SK-N-SH treated with all-trans-retinoic acid at 6 μM for 48 hours (cell line): ENCODE results near the gene CEND1.

ENCODE experiments used
- ATAC-seq: fragments of 200-7000 bp; cut with Tn5 transposase; 3 replicates; pipeline ENCODE4 v1.9.1; 2020; ENCODE audit warnings: mild to moderate bottlenecking, moderate library complexity
- BACH2 ChIP-seq: fragments of 250-450 bp; sonication (Bioruptor Pico); IDR thresholded peaks from 2 replicates; pipeline ENCODE4 v1.9.0; 2021; ENCODE audit warnings: mild to moderate bottlenecking, borderline replicate concordance
- CSDC2 ChIP-seq: fragments of 250-450 bp; sonication (Bioruptor Pico); IDR thresholded peaks from 2 replicates; pipeline ENCODE4 v1.5.0; 2020; ENCODE audit warnings: mild to moderate bottlenecking, moderate library complexity
- CSRNP3 ChIP-seq: fragments of 250-450 bp; sonication (Bioruptor Pico); IDR thresholded peaks from 2 replicates; pipeline ENCODE4 v1.5.1; 2021; ENCODE audit warnings: mild to moderate bottlenecking, moderate library complexity
- ESRRG ChIP-seq: fragments of 250-450 bp; sonication (Bioruptor Pico); IDR thresholded peaks from 2 replicates; pipeline ENCODE4 v1.6.1; 2021; ENCODE audit warnings: mild to moderate bottlenecking
- GLIS3 ChIP-seq: fragments of 250-450 bp; sonication (Bioruptor Pico); IDR thresholded peaks from 2 replicates; pipeline ENCODE4 v1.5.0; 2020; ENCODE audit warnings: mild to moderate bottlenecking, moderate library complexity
- ISL1 ChIP-seq: fragments of 250-450 bp; sonication (Bioruptor Pico); IDR thresholded peaks from 2 replicates; pipeline ENCODE4 v2.1.2; 2022; ENCODE audit warnings: mild to moderate bottlenecking, moderate library complexity
- OSR1 ChIP-seq: fragments of 250-450 bp; sonication (Bioruptor Pico); IDR thresholded peaks from 2 replicates; pipeline ENCODE4 v1.8.0; 2022; ENCODE audit warnings: moderate library complexity, mild to moderate bottlenecking, inconsistent platforms
- PATZ1 ChIP-seq: fragments of 250-450 bp; sonication (Bioruptor Pico); IDR thresholded peaks from 2 replicates; pipeline ENCODE4 v1.8.0; 2020; ENCODE audit warnings: mild to moderate bottlenecking, moderate library complexity, borderline replicate concordance
- POU6F1 ChIP-seq: fragments of 250-450 bp; sonication (Bioruptor Pico); IDR thresholded peaks from 2 replicates; pipeline ENCODE4 v1.8.0; 2021; ENCODE audit warnings: low read depth, mild to moderate bottlenecking, moderate library complexity, borderline replicate concordance
- RARB ChIP-seq: fragments of 250-450 bp; sonication (Bioruptor Pico); IDR thresholded peaks from 2 replicates; pipeline ENCODE4 v1.8.0; 2021; ENCODE audit warnings: mild to moderate bottlenecking, moderate library complexity
- SNAI2 ChIP-seq: fragments of 250-450 bp; sonication (Bioruptor Pico); IDR thresholded peaks from 2 replicates; pipeline ENCODE4 v1.5.0; 2020; ENCODE audit warnings: mild to moderate bottlenecking, moderate library complexity
- TCF4 ChIP-seq: fragments of 250-450 bp; sonication (Bioruptor Pico); IDR thresholded peaks from 2 replicates; pipeline ENCODE4 v1.8.0; 2021; ENCODE audit warnings: mild to moderate bottlenecking, moderate library complexity, borderline replicate concordance
- TOX ChIP-seq: fragments of 250-450 bp; sonication (Bioruptor Pico); IDR thresholded peaks from 2 replicates; pipeline ENCODE4 v1.8.0; 2021; ENCODE audit warnings: mild to moderate bottlenecking, moderate library complexity, borderline replicate concordance
- TSHZ2 ChIP-seq: fragments of 250-450 bp; sonication (Bioruptor Pico); IDR thresholded peaks from 2 replicates; pipeline ENCODE4 v1.5.0; 2020; ENCODE audit warnings: mild to moderate bottlenecking, moderate library complexity
- ZC3H10 ChIP-seq: fragments of 250-450 bp; sonication (Bioruptor Pico); IDR thresholded peaks from 2 replicates; pipeline ENCODE4 v1.5.1; 2021; ENCODE audit warnings: mild to moderate bottlenecking, moderate library complexity
- ZFP3 ChIP-seq: fragments of 250-450 bp; sonication (Bioruptor Pico); IDR thresholded peaks from 2 replicates; pipeline ENCODE4 v1.5.0; 2020; ENCODE audit warnings: mild to moderate bottlenecking, moderate library complexity
- ZFP30 ChIP-seq: fragments of 450-650 bp; formaldehyde crosslinking; IDR thresholded peaks from 2 replicates; pipeline ENCODE4 v1.5.0; 2022; ENCODE audit warnings: mild to moderate bottlenecking, moderate library complexity
- ZNF70 ChIP-seq: fragments of 450-650 bp; formaldehyde crosslinking; IDR thresholded peaks from 2 replicates; pipeline ENCODE4 v1.5.0; 2020; ENCODE audit warnings: mild to moderate bottlenecking, moderate library complexity
- ZNF8 ChIP-seq: fragments of 450-650 bp; formaldehyde crosslinking; IDR thresholded peaks from 2 replicates; pipeline ENCODE4 v1.5.0; 2020; ENCODE audit warnings: mild to moderate bottlenecking, moderate library complexity

The CEND1 gene

GRCh38 chr11:794013-794765, 4.3 kb upstream of the CEND1 start (continued):
- TF ChIP-seq POU6F1 (CRISPR knock-in tag), result no peak
- no peak for TF ChIP-seq TOX (CRISPR knock-in tag)
- no peak for TF ChIP-seq CSRNP3 (CRISPR knock-in tag)
- no peak for TF ChIP-seq SNAI2 (CRISPR knock-in tag)
- TF ChIP-seq, all 23 proteins: peak for 0

GRCh38 chr11:793556-793955, 3.7 kb upstream of the CEND1 start:
- TF ChIP-seq BACH2 (CRISPR knock-in tag) (no peak), RARB (no peak), ZNF8 (CRISPR knock-in tag) (no peak), TOX (CRISPR knock-in tag) (no peak), GLIS3 (CRISPR knock-in tag) (no peak)
- ATAC-seq, result no peak

- TF ChIP-seq ESRRG (CRISPR knock-in tag) (no peak), ZNF8 (CRISPR knock-in tag) (no peak), CSRNP3 (CRISPR knock-in tag) (no peak), ISL1 (CRISPR knock-in tag) (no peak), SNAI2 (CRISPR knock-in tag) (no peak), TSHZ2 (no peak), TCF4 (CRISPR knock-in tag) (no peak), ZFP30 (no peak), CSDC2 (CRISPR knock-in tag) (no peak), ZNF70 (CRISPR knock-in tag) (no peak), ZFP3 (no peak)
- ATAC-seq, result no peak
These were observed 3.0 kb upstream of the CEND1 start for GRCh38 chr11:792873-793272.

- TF ChIP-seq ESRRG (CRISPR knock-in tag) (no peak), TCF4 (CRISPR knock-in tag) (no peak), ZC3H10 (CRISPR knock-in tag) (no peak), SNAI2 (CRISPR knock-in tag) (no peak), TSHZ2 (no peak), RARB (no peak), ZNF70 (CRISPR knock-in tag) (no peak), ZNF8 (CRISPR knock-in tag) (no peak), GLIS3 (CRISPR knock-in tag) (no peak), BACH2 (CRISPR knock-in tag) (no peak), PATZ1 (no peak), OSR1 (CRISPR knock-in tag) (no peak), ZFP30 (no peak)
- no peak for ATAC-seq
These were observed 2.6 kb upstream of the CEND1 start for GRCh38 chr11:792535-792821.
